Neuronal stem cell (in vitro differentiated cells): ENCODE data around the gene QRICH1.

Source experiments
- DNase-seq: peaks from one replicate; pipeline ENCODE4 v3.0.0-alpha.2; 2013; ENCODE audit warnings: low spot score
- H2AFZ ChIP-seq: one replicate; pipeline ENCODE4 v1.6.1; 2013; ENCODE audit warnings: mild to moderate bottlenecking, low read length, inconsistent platforms
- H2AK5ac ChIP-seq: 2 replicates; pipeline ENCODE4 v1.6.1; 2013; ENCODE audit warnings: low read depth, mild to moderate bottlenecking, inconsistent platforms, low read length, moderate library complexity, mixed read lengths
- H2BK120ac ChIP-seq: 2 replicates; pipeline ENCODE4 v1.6.1; 2013; ENCODE audit warnings: low read depth, mild to moderate bottlenecking, inconsistent platforms, low read length, moderate library complexity, mixed read lengths
- H2BK12ac ChIP-seq: one replicate; pipeline ENCODE4 v1.6.1; 2013; ENCODE audit warnings: low read length, inconsistent platforms
- H2BK15ac ChIP-seq: 2 replicates; pipeline ENCODE4 v1.6.1; 2013; ENCODE audit warnings: mild to moderate bottlenecking, low read length, inconsistent platforms, mixed read lengths
- H2BK5ac ChIP-seq: one replicate; pipeline ENCODE4 v1.6.1; 2013; ENCODE audit warnings: inconsistent platforms, mild to moderate bottlenecking, low read length, moderate library complexity
- H3K14ac ChIP-seq: one replicate; pipeline ENCODE4 v1.6.1; 2013; ENCODE audit warnings: low read length, inconsistent platforms
- H3K18ac ChIP-seq: 2 replicates; pipeline ENCODE4 v1.6.1; 2013; ENCODE audit warnings: low read length, inconsistent platforms
- H3K23ac ChIP-seq: 2 replicates; pipeline ENCODE4 v1.6.1; 2013; ENCODE audit warnings: low read depth, mild to moderate bottlenecking, mixed read lengths, low read length, inconsistent platforms; ENCODE audit not compliant: poor library complexity
- H3K27ac ChIP-seq: replicated peaks from 3 replicates; pipeline ENCODE4 v1.5.1; 2013; ENCODE audit warnings: low read length, inconsistent platforms
- H3K27me3 ChIP-seq, 3 experiments: 2 replicates each; pipeline ENCODE4 v1.6.1; 2013; ENCODE audit warnings: low read length in 3 of 3, mild to moderate bottlenecking in 2 of 3, inconsistent platforms in 1 of 3, low read depth in 1 of 3, mixed read lengths in 1 of 3, moderate library complexity in 1 of 3; ENCODE audit not compliant: control insufficient read depth in 3 of 3, insufficient read depth in 3 of 3
- H3K36me3 ChIP-seq, 2 donors: replicated peaks in 1 of 2; 2 replicates each; pipeline ENCODE4 v1.6.1; 2013; ENCODE audit warnings: low read length in 2 of 2; ENCODE audit not compliant: control insufficient read depth in 2 of 2, insufficient read depth in 2 of 2
- H3K4ac ChIP-seq: 2 replicates; pipeline ENCODE4 v1.6.1; 2013; ENCODE audit warnings: inconsistent platforms, mild to moderate bottlenecking, low read length, moderate library complexity
- H3K4me1 ChIP-seq, 2 donors: 1 replicate in 1 of 2; 2 replicates in 1 of 2; pipeline ENCODE4 v1.6.1; 2013; ENCODE audit warnings: low read length in 2 of 2, low read depth in 1 of 2; ENCODE audit not compliant: control insufficient read depth in 2 of 2, insufficient read depth in 1 of 2
- H3K4me2 ChIP-seq: one replicate; pipeline ENCODE4 v1.6.1; 2013; ENCODE audit warnings: mild to moderate bottlenecking, low read length, inconsistent platforms; ENCODE audit not compliant: insufficient read depth, poor library complexity, severe bottlenecking
- H3K4me3 ChIP-seq, 2 donors: 2 replicates each; pipeline ENCODE4 v1.5.1; 2013; ENCODE audit warnings: low read length in 2 of 2, mild to moderate bottlenecking in 2 of 2, inconsistent platforms in 1 of 2, moderate library complexity in 1 of 2
- H3K79me1 ChIP-seq: one replicate; pipeline ENCODE4 v1.6.1; 2013; ENCODE audit warnings: low read depth, mild to moderate bottlenecking, inconsistent platforms, low read length, moderate library complexity
- H3K9ac ChIP-seq: one replicate; pipeline ENCODE4 v1.6.1; 2013; ENCODE audit warnings: mild to moderate bottlenecking, low read depth, low read length, inconsistent platforms; ENCODE audit not compliant: poor library complexity
- H3K9me3 ChIP-seq, 2 donors: replicated peaks in 1 of 2; 2 replicates each; pipeline versions ENCODE3 to v1.6.1; 2013; ENCODE audit warnings: low read length in 2 of 2, mild to moderate bottlenecking in 2 of 2, inconsistent platforms in 1 of 2, low read depth in 1 of 2, mixed read lengths in 1 of 2, moderate library complexity in 1 of 2; ENCODE audit not compliant: control insufficient read depth in 2 of 2, insufficient read depth in 1 of 2
- H4K8ac ChIP-seq: one replicate; pipeline ENCODE4 v1.6.1; 2013; ENCODE audit warnings: low read depth, mild to moderate bottlenecking, inconsistent platforms, low read length, moderate library complexity
- H4K91ac ChIP-seq: one replicate; pipeline ENCODE4 v1.6.1; 2013; ENCODE audit warnings: low read length, low read depth, mild to moderate bottlenecking, inconsistent platforms; ENCODE audit not compliant: poor library complexity
- WGBS, 2 donors: extraction: QIAGEN DNeasy Blood & Tissue Kit; methylation state at CpG; one replicate each; pipeline ENCODE4 v1.1.7; 2013; ENCODE audit warnings: missing lambda C conversion rate in 2 of 2, mixed read lengths in 1 of 2; ENCODE audit not compliant: insufficient read length in 2 of 2, insufficient replicate concordance in 1 of 2; ENCODE audit errors: extremely low coverage in 2 of 2; 5-methylcytosine and 5-hydroxymethylcytosine counted together

Gene QRICH1

GRCh38 chr3:49021213-49021812, 72.6 kb downstream of the QRICH1 start:
- H3K23ac ChIP-seq: peak overlapping the region; percentile 99
- peak overlapping the region; percentile 99 for H2BK5ac ChIP-seq
- DNase-seq: peak; percentile 98
- H3K18ac ChIP-seq: peak overlapping the region; percentile 99
- no CpG with 5 or more reads among the region's 60 CpGs for WGBS, 2 donors
- H3K4me1 ChIP-seq: peaks cover 22 to 23% of the 10 kb centered on the region in 2 donors
- peaks cover 14% of the 10 kb centered on the region for H3K79me1 ChIP-seq
- H2BK15ac ChIP-seq: peak overlapping the region; percentile 55
- H3K9me3 ChIP-seq: no peaks in the 10 kb centered on the region
- H2BK120ac ChIP-seq: peak overlapping the region; percentile 81
- peak overlapping the region; percentile 75 for H4K91ac ChIP-seq
- peaks cover 35 to 48% of the 10 kb centered on the region in 2 donors for H3K36me3 ChIP-seq
- peak overlapping the region; percentile 100 for H3K9ac ChIP-seq
- no peaks in the 10 kb centered on the region for H3K27me3 ChIP-seq
- H3K14ac ChIP-seq: no peak overlapping the region
- no peak overlapping the region for H3K4ac ChIP-seq
- H3K4me2 ChIP-seq: peak overlapping the region; percentile 99
- H3K27ac ChIP-seq: peak overlapping the region; percentile 99
- peak overlapping the region; percentile 92 for H2AFZ ChIP-seq
- peak overlapping the region; percentile 2 for H2AK5ac ChIP-seq
- H4K8ac ChIP-seq: no peak overlapping the region
- H3K4me3 ChIP-seq: peak overlapping the region; percentile 93 to 97
- no peak overlapping the region for H2BK12ac ChIP-seq

- H2BK15ac ChIP-seq: peak overlapping the region; percentile 55
- peak overlapping the region; percentile 56 for H2BK120ac ChIP-seq
- peak overlapping the region; percentile 61 for H3K14ac ChIP-seq
- peak overlapping the region; percentile 99 for H3K23ac ChIP-seq
- peaks cover 22 to 23% of the 10 kb centered on the region in 2 donors for H3K4me1 ChIP-seq
- peak overlapping the region; percentile 96 for H2BK12ac ChIP-seq
- peak overlapping the region; percentile 18 for H3K27ac ChIP-seq
- no peak overlapping the region for H3K4ac ChIP-seq
- peak overlapping the region; percentile 2 for H2AK5ac ChIP-seq
- peaks cover 36 to 48% of the 10 kb centered on the region in 2 donors for H3K36me3 ChIP-seq
- peak overlapping the region; percentile 92 for H2AFZ ChIP-seq
- H3K18ac ChIP-seq: peak overlapping the region; percentile 53
- H2BK5ac ChIP-seq: peak overlapping the region; percentile 2
- H3K9ac ChIP-seq: peak overlapping the region; percentile 95
- H3K79me1 ChIP-seq: peaks cover 17% of the 10 kb centered on the region
- H4K8ac ChIP-seq: no peak overlapping the region
- H3K4me3 ChIP-seq: peak overlapping the region; percentile 92 to 97
- peak overlapping the region; percentile 39 for H4K91ac ChIP-seq
- no peaks in the 10 kb centered on the region for H3K27me3 ChIP-seq
- H3K4me2 ChIP-seq: peak overlapping the region; percentile 89
- DNase-seq: no peak
- no CpG with 5 or more reads among the region's 51 CpGs for WGBS, 2 donors
- no peaks in the 10 kb centered on the region for H3K9me3 ChIP-seq
Measured at GRCh38 chr3:49020330-49021212, 73.3 kb downstream of the QRICH1 start.

- Histone ChIP-seq H3K4me2 (peak overlapping the region; percentile 89), H4K8ac (no peak overlapping the region), H3K9ac (peak overlapping the region; percentile 86), H3K18ac (no peak overlapping the region), H2BK15ac (no peak overlapping the region), H2BK12ac (no peak overlapping the region), H3K36me3 (peaks cover 36 to 48% of the 10 kb centered on the region in 2 donors), H2BK5ac (no peak overlapping the region), H3K23ac (peak overlapping the region; percentile 75), H3K4ac (no peak overlapping the region), H3K27me3 (no peaks in the 10 kb centered on the region), H3K4me1 (peaks cover 22 to 23% of the 10 kb centered on the region in 2 donors), H2AK5ac (no peak overlapping the region), H2AFZ (no peak overlapping the region), H3K27ac (no peak overlapping the region), H3K9me3 (no peaks in the 10 kb centered on the region), H3K79me1 (peaks cover 19% of the 10 kb centered on the region), H4K91ac (no peak overlapping the region), H2BK120ac (peak overlapping the region; percentile 56), H3K14ac (no peak overlapping the region), H3K4me3 (peak overlapping the region; percentile 92 to 97)
- DNase-seq: no peak
- no CpG with 5 or more reads among the region's 12 CpGs for WGBS, 2 donors
Measured at GRCh38 chr3:49019941-49020329, 73.9 kb downstream of the QRICH1 start.

- Histone ChIP-seq H4K91ac (no peak overlapping the region), H2BK15ac (no peak overlapping the region), H2BK12ac (no peak overlapping the region), H3K14ac (no peak overlapping the region), H3K27ac (peak overlapping the region; percentile 19), H3K4me1 (peaks cover 22 to 23% of the 10 kb centered on the region in 2 donors), H3K4me2 (peak overlapping the region; percentile 71), H2AFZ (peak overlapping the region; percentile 92), H3K27me3 (no peaks in the 10 kb centered on the region), H2AK5ac (no peak overlapping the region), H2BK120ac (no peak overlapping the region), H3K79me1 (peaks cover 25% of the 10 kb centered on the region), H3K9ac (no peak overlapping the region), H3K4ac (no peak overlapping the region), H3K9me3 (no peaks in the 10 kb centered on the region), H3K36me3 (peaks cover 38 to 48% of the 10 kb centered on the region in 2 donors), H3K18ac (peak overlapping the region; percentile 20), H2BK5ac (no peak overlapping the region), H4K8ac (no peak overlapping the region), H3K4me3 (peak overlapping the region; percentile 91 to 98), H3K23ac (peak overlapping the region; percentile 97)
- WGBS, 2 donors: no CpG with 5 or more reads among the region's 18 CpGs
- DNase-seq: no peak
Measured at GRCh38 chr3:49018707-49019006, 75.2 kb downstream of the QRICH1 start.
